HG02759 (cell line): ENCODE data around the gene PIGC.
"Not testable (repeated sequence)": the region's sequence is repeated elsewhere in the genome, so short reads cannot be mapped to it uniquely, and the experiment has no call there.

Source experiments
- ATAC-seq: cut with Tn5 transposase; IDR thresholded peaks from one replicate; pipeline ENCODE4 v1.9.1; 2021; ENCODE audit warnings: mild to moderate bottlenecking, moderate library complexity; ENCODE audit not compliant: unreplicated experiment

The PIGC gene

DNA sequence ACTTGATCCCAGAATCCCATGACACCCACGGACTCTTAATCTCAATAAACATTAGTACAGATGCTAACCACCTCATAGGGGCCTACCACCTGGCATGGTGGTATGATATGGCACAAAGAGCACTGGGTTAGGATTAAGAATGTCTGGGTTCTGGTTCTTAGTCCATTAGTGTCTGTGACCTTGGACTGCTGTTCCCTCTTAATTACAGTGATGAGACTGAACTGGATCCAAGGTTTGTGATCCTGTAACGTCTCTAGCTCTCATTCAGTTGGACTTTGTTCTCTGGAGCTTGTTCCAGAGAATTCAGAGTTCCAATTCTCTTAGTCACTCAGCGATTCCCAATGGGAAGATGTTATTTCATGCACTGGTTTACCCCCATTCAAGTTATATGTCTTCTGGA, 23.6 kb upstream of the PIGC start:
- ATAC-seq: no peak

DNA sequence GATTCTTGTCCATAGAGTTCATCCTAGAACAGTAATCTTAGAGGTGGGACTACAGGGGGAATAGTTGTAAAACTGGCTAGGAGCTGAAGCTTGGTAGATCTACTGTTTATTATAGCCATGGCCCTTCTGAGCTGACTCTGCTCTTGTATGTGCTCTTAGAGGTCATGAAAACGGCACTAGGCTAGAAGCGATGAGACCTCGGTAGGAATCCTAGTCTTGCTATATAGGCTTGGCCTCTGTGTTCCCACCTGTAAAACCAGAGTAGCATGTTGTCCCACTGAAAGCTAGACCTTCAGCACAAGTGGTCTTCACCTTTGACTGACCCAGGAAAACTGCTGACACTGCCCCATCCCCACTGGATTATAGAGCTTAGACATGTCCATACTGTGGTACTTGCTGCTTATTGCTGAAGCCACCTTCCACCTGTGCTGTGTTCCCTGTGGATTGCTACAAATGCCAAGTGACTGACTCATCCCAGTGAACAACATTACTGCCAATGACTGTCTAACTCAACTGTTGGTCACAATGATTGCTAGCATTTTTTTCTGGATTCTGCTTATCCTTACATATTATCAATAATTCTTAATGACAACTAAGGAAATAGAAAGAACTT, 23.0 kb upstream of the PIGC start:
- ATAC-seq: no peak

GRCh38 chr1:172465617-172466016, 21.7 kb upstream of the PIGC start:
- ATAC-seq: no peak

DNA sequence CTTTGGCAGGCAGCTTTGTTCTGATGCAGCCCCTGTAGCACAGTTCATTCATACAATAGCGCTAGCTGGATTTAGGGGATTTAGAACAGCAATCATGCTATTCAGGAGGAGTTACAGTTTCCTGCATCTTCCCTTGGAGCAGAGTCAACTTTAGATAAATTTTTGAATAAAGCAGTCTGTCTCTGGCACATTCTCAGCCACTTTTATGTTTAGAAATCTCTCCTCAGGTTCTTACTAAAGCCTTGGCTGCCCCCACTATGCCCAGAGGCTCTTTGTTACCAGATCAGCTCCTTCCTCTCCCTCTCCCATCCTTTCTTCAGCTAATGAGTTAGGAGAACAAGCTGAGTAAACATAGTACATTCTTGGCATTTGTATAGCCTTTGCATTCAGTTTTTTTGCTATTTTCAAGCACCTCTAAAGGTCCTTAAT, 17.0 kb upstream of the PIGC start:
- ATAC-seq: no peak

GRCh38 chr1:172460177-172460576, 16.3 kb upstream of the PIGC start:
- no peak for ATAC-seq

GRCh38 chr1:172457479-172458130, 13.7 kb upstream of the PIGC start:
- ATAC-seq: no peak

GRCh38 chr1:172456344-172456769, 12.5 kb upstream of the PIGC start:
- no peak for ATAC-seq

GRCh38 chr1:172455451-172455850, 11.6 kb upstream of the PIGC start:
- no peak for ATAC-seq

DNA sequence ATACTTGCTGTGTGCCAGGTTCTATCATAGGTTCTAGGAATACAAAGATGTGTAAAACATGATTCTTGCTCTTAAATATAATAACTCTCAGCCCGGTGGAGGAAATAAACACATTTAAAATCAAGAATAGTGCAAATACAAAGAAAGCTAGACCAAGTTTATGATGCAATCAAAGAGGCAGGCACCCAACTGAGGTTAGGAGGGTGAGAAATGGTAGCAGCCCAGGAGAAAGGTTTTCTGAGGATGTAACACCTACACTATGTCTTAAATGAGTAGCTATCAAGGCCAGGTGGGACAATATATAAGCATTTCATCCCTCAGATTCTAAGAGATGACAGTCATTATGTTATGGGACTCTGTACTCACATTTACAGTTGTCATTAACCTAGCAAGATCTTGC, 9.7 kb upstream of the PIGC start:
- no peak for ATAC-seq

DNA sequence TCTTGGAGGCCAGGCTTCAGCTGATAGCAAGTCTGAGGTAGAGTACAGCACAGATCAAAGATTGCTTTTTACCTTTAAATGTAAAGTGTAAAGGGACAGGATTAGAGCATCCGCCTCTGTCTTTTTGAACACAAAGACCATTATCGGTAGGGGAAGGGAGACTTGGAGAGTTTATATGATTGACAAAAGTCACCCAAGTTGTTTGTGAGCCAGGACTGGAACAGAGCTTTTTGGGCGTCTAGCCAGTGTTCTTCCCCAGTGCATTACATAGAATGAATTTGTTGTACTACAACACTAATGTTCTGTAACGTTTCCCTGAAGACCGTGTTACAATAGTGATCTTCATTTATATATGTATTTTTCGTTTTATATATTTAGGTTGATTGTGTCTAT, 9.3 kb upstream of the PIGC start:
- no peak for ATAC-seq

DNA sequence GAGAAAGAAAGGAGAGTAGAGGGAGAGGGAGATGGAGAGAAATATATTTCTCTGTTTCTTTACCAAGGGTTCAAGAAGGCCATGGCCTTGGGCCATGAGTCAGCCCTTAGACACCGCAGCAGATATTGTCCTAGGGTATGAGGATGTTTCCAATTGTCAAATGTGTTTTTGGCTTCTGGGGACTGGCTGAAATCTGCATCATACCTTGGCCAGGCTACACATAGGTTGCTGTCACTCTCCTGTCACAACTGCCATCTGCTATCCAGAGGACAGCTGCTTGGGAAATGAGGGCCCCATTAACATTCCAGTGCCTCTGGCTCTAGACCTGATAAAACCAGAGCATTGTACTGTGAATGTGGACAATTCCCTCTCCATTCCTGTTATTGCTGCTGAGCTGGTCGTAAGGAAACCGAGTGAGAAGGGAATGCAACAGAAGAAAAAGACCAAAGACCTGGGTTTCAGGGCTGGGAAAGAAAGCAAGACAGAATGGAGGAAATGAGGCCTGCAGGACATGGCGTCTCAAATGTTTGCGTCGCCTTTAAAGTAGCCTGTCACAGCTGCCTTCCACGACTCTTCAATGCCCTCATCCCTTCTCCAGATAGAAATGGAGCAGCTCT, 8.8 kb upstream of the PIGC start:
- no peak for ATAC-seq

DNA sequence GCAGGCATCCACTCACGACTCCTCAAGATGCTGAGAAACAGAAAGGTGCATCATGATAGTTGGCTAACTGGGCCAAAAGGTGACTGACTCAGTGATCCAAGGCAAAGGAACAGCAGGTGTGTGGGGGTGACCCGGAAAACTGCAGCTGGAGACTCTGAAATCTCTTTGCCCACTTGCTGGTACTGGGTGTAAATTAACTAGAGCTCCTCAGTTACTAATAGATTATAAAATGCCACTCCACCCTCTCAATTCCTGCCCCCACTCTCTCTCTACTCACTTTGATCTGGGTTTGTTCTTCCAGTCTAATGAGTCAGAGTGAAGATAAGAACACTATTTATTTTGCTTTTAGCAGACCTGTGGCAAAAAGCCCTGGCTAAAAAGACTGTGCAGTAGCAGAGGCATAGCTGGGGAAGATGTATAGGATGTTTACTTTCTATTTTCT, 7.2 kb upstream of the PIGC start:
- no peak for ATAC-seq

DNA sequence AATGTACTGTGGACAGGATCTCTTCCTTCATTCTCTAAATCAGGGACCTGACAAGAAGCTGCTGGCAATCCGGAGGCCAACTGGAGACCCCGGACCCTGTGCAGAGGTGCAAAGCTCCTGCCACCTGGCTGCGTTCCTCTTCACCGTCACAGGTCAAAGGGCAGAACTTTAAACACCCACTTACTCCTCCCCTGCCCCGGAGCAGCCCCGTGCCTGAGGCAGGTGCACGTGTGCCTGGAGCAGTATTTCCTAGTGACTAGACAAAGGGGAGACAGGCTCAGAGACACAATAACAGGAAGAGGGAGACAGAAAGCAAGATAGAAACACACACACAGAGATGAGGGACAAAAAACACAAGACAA, 6.6 kb upstream of the PIGC start:
- ATAC-seq: no peak

DNA sequence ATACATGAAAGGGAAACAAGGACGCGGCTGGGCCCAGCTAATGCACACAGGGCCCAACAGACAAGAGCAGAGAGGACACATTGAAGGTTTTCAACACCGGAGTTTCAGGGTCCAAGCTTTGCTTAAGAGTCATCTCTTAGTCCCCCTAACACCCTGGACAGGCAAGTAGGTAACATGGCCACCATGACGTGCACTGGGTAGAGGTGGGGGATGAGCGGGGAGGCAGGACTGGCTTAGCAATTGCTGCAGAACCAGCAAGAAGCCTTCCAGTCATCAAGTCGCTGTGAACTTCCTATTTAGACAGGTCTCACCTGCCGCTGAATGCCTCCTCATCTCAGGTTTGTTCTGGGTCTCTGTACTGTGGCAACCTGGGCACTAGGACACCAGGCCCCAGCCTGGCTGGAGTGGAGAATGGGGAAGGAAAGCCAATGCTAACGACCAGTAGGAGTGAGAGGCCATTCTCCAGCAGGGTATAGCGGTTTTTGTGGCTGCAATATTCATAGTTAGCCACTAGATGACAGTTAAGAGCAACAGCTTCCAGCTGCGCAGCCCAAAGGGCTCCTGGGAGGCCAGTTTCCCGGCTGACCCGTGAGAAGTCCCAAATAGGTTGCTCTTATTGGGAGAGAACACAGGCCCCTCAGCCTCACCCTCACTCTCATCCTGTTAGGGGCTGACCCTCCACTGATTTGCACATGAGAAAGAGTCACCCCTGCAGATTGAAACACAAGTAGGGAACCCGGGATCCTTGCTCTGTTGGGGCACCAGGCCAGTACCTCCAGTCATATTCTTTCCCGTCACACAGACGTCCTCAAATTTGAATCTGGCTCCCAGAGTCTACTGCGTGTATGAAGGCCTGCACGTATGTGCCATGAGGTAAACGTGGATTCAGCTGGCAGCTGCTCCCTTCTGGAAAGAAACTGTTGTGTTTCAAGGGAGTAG, 6.0 kb upstream of the PIGC start:
- ATAC-seq: peak; percentile 90

DNA sequence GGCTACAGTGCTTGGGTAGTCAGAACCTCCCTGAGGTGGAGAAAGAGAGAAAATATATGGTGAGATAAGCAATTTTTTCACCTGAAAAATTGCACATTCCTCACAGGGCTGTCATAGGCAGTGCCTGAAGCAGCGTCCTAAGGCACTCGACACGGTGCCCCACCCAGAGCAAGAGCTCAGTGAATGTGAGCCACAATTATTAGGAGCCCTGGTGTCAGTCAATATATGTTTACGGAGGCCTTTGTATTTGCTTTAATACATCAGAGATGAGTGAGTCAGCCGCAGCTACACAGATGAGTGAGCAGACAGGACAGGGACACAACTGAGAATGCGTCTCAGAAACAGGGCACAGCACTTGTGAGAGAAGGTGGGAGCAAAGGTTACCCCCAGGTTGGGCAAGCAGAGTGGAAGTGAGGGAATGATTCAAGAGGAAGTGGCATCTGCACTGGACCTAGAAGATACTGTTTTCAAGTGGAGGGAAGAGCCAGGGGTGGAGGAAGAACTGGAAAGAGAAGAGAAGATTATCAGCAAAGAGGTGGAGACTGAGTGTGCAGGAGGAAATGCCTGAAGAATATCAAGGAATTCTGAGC, 5.2 kb upstream of the PIGC start:
- no peak for ATAC-seq

- ATAC-seq: no peak
These were observed 3.8 kb upstream of the PIGC start for GRCh38 chr1:172447641-172448040.

GRCh38 chr1:172446547-172446946, 2.7 kb upstream of the PIGC start:
- ATAC-seq: no peak

- no peak for ATAC-seq
These were observed 865 bp downstream of the PIGC start for GRCh38 chr1:172442843-172443565.

DNA sequence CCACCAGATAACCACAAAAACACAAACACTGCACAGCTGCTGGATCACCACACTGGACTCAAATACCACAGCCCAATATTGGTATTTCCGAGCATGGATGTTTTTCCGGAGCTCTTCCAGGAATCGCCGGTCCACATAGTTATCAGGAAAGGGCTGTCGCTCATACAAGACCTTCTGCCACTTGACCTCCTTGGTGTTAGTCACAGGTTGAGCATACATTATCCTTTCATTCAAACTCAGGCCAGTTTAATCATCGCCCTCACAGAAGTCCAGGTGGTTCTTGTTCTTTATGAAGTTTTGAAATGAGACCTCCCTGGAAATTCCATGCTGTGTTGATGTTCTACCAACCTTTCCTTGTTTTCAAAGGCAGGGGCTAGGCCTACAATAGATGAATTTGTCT, 1.5 kb downstream of the PIGC start:
- no peak for ATAC-seq

DNA sequence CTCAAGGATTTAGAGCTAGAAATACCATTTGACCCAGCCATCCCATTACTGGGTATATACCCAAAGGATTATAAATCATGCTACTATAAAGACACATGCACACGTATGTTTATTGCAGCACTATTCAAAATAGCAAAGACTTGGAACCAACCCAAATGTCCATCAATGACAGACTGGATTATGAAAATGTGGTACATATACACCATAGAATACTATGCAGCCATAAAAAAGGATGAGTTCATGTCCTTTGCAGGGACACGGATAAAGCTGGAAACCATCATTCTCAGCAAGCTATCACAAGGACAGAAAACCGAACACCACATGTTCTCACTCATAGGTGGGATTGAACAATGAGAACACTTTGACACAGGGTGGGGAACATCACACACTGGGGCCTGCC, 6.7 kb downstream of the PIGC start:
- ATAC-seq: not testable (repeated sequence)
